AML-193 (cell line): ENCODE results near the gene PDE4B.
"Not testable (repeated sequence)": the region's sequence is repeated elsewhere in the genome, so short reads cannot be mapped to it uniquely, and the experiment has no call there.

Experiments used
- DNase-seq, 2 experiments: peaks; one replicate each; lab custom pipeline; 2025; lab: John Stamatoyannopoulos, UW

PDE4B gene

GRCh38 chr1:65814752-65815151 lies 22.1 kb downstream of the PDE4B start:
- DNase-seq, result no peak

DNA sequence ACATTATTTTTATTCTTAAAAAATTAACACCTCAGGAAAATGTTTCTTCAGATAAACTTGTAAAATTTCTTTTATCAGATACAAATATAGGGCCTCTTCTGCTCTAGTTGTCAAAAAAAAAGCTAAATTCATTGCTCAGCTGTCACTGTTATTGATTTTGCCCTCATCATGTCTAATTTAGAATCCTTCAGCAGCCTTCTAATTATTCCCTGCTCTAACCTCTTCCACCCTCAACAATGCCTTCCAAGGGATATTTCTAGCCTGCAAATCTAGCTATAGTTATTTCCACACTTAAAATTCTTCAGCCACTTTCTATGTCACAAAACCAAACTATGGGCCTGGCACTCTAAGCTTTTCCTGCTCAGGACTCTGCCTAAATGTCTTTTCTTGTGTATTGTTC lies 25.2 kb downstream of the PDE4B start:
- DNase-seq, result no peak

DNA sequence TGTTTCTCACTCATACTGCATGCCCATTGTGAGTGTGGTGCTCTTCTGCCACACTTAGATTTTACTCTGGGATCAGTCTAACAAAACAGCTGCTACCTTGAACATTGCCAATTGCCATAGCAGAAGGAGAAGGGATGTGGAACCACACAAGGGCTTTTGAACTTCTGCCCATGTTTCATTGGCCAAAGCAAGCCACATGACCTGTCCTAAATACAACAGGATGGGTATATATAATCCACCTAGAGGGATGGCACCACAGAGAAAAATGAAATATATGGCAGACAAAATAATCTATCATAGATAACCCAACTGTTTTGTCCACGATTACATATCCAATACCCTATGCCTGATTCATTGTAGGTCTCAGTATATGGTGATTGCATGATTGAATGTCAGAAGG lies 26.3 kb downstream of the PDE4B start:
- no peak for DNase-seq

- DNase-seq, result peak; percentile 67 to 70
Measured at GRCh38 chr1:65820983-65821382, 28.3 kb downstream of the PDE4B start.

GRCh38 chr1:65821386-65821785 lies 28.7 kb downstream of the PDE4B start:
- peak; percentile 20 to 33 for DNase-seq

DNA sequence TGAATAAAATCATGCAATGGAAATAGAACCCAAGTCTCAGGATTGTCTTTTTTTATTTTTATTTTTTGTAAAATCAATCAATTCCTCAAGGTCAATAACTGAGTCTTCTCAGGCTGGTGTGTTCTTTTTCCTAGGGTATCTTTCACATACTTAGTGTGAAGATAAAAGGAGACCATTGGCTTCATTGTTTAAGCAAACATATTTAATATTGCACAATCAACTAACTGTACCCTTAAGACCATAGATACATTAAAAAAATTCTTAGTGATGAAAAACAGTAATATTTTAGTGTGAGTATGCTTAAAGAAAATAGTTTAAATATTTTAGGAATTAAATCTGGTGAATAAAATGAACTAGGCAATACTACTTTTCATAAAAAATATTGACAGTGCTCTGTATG lies 31.4 kb downstream of the PDE4B start:
- DNase-seq, result no peak

DNA sequence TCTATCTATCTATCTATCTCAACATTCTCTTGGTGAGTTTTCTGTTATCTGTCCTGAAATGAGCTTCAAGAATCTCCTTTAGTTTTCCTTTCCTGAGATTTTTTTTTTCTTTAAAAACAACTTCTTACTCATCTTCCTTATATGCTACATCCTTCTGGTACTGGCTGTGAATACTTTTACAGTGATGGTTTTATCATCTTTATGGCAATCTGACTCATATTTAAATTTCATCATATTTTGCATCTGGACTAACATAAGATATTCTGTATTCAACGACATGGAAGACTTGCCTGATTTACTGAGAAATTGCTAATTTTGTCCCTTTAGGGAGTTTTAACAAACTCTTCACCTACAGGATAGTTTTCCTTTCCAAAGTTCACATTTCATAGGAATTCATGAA lies 33.0 kb downstream of the PDE4B start:
- no peak for DNase-seq

- DNase-seq, result no peak
Measured at GRCh38 chr1:65826782-65827181, 34.1 kb downstream of the PDE4B start.

- DNase-seq, result no peak
Measured at GRCh38 chr1:65827346-65827745, 34.7 kb downstream of the PDE4B start.

GRCh38 chr1:65830306-65830705 lies 37.6 kb downstream of the PDE4B start:
- DNase-seq, result no peak

- no peak for DNase-seq
Measured at GRCh38 chr1:65832296-65832695, 39.6 kb downstream of the PDE4B start.

DNA sequence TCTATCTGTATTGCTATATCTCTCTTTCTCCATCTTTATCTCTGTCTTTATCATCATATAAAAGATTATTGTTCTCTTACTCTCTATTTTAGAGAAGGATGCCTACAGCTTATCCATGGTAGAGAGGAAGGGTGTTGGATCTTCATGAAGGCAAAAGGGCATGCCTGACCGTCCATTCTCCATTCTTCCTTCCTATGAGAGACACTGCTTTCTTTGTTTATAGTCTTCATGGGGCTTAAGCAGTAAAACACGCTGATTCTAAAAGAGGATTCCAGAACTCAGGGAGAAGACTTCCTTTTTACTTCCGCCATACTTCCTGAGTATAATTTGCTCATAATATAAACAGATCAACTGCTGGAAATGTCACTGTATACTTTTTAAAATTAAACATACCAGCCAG lies 44.0 kb downstream of the PDE4B start:
- DNase-seq, result no peak

GRCh38 chr1:65840683-65841082 lies 48.0 kb downstream of the PDE4B start:
- DNase-seq, result no peak

DNA sequence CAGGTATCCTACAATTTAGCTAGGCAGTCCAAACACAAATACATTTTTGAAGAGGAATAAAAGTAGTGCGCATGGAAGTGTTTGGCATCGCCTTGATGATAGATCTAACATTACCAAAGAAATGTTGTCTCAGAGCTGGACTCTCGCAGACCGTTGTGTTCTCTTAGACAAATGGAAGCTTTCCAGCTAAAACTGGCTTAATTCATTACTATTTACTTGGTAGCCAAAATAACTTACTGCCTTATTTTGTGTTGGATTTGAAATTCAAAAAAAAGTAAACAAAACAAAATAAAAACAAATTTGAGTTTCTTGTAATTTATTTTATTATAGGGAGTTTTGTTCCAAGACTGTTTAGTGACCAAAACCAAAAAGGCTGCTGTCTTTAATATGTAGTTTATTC lies 51.6 kb downstream of the PDE4B start:
- no peak for DNase-seq

DNA sequence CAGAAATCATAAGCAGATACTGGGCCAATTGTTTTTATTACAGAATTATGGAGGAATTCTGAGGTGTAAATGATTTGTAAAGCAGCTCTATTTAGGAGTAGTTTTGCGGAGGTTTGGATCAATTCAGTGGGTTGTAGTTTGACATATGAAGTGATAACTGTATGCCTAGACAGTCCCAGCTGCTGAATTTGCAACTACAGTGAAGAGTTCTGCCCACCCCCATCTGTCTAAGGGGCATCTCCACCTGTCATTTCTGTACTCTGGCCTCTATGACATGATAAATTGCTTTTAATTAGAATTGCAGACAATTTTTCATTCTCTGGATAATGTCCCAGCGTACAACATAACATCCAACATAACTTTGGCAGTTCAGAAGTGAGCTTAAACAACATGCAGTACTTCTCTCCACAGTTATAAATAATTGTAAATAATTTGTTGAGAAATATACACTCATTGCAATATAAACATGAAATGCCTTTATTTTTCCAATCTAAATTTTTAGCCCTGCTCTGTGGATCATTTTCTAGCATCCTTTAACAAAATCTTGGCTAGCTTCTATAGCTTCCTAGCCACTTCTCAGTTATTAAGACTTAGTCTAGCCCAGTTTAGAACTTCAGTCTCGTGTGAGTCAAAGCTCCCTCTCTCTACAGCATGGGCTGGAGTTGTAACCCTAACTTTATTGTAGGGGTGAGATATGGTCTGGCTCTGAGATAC lies 52.3 kb downstream of the PDE4B start:
- DNase-seq, result no peak

DNA sequence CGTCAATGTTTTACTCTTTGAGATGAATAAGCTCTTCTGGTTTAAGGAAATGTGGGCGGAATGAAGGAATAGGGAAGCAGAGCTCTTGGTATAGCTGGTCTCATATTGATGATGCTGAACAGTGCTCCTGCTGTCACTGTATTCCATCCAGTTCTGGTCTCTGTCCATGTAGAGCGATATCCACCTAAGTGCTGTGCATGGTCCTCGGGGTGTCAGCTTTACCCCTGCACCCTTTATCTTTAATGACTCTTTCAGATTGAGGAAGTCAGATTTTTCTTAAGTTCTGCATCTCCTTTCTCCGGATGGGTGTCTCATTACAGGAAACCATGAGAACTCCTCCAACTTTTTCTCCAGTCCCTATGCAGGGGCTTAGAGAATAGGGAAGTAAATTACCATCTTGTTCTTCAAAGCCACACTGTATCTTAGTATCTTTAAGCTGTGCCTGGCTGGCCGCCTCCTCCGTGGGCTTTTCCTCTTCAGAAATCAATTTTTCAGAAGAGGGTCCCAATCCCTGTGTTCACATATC lies 52.9 kb downstream of the PDE4B start:
- peak in 1 of 2 experiments; percentile 18 for DNase-seq

DNA sequence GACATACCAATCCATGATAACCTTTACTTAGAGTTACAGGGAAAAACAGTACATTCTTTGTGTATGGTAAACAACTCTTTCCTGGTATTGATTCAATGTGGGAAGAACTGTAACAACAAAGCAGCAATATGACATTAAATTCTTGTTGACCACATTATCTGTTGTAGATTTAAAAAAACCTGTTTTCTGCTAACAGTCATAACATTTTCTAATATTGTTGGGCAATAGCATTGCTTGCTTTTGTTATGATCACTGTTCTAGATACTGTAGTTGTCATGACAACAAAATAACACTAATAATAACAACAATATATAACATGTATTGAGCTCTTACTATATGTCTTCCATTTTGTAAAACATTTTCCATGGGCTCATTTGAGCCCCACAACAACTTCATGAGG lies 54.2 kb downstream of the PDE4B start:
- DNase-seq, result no peak

DNA sequence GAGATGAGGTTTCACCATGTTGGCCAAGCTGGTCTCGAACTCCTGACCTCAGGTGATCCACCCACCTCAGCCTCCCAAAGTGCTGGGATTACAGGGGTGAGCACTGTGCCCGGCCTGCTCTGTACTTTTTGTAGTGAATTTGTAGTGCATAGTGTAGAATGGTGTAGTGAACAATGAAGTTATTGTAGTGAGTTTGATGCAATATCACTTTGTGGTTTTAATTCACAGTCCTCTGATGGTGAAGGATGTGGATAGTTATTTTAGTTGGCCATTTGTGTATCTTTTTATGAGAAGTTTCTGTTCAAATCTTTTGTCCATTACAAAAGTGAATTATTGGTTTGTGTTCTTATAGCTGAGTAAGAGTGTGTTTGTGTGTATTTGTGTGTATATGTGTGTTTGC lies 57.6 kb downstream of the PDE4B start:
- DNase-seq, result no peak

DNA sequence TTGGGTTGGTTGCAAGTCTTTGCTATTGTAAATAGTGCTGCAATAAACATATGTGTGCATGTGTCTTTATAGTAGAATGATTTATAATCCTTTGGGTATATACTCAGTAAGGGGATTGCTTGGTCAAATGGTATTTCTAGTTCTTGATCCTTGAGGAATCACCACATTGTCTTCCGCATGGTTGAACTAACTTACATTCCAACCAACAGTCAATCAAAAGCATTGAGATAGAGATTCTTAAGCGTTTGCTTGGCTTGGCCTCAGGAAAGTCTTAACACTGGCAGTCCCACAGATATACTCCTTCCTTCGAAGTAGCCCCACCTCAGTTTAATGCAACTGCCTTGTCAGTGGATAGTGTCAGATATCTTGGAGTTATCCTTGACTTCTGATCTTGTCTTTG lies 63.9 kb downstream of the PDE4B start:
- not testable (repeated sequence) for DNase-seq

GRCh38 chr1:65866439-65866838 lies 73.7 kb downstream of the PDE4B start:
- DNase-seq, result no peak

- no peak for DNase-seq
Measured at GRCh38 chr1:65872301-65872700, 79.6 kb downstream of the PDE4B start.

- DNase-seq, result not testable (repeated sequence)
Measured at GRCh38 chr1:65878342-65878741, 85.6 kb downstream of the PDE4B start.

GRCh38 chr1:65880611-65881010 lies 87.9 kb downstream of the PDE4B start:
- DNase-seq, result no peak

DNA sequence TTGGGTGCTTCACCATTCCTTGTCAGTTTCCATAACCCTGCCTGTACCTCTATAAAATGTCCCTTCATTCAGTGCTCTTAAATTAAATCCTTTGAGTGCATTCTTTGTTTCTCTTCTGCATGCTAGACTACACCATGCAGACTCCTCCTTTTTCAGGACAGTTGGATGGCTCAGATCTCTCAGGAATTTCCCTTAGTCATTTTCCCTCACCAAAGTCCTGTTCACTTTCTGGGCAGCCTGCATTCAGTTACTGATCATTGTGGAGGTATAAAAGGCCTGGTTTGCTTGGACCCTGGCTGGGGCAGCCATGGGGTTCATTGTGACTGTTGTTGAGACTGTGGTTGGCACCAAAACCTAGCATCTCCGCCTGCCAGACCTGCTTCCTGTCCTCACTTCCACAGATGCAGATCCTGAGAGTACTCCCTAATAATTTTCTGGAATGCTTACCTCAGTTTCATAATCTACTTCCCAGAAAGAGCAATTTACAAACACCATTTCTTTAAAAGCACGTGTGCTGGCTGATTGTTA lies 88.4 kb downstream of the PDE4B start:
- no peak for DNase-seq
